HEK293 (cell line): Measurements from ENCODE around the gene WIPI1.

Experiments used
- CTCF ChIA-PET: fragments of 350-600 bp; formaldehyde crosslinking; extraction: SDS; loops from one replicate; lab custom pipeline; 2021; ENCODE audit warnings: antibody characterized with exemption; lab: Yijun Ruan, JAX
- POLR2A ChIA-PET: fragments of 300-600 bp; formaldehyde crosslinking; extraction: SDS; loops from one replicate; lab custom pipeline; 2020; ENCODE audit warnings: antibody characterized with exemption, inconsistent platforms; lab: Yijun Ruan, JAX
- H3K27ac ChIP-seq: fragments of 200-500 bp; sonication (Bioruptor generic); 2 replicates; pipeline ENCODE4 v1.5.1; 2014; ENCODE audit warnings: low read depth, low read length, control low read depth, inconsistent platforms; ENCODE audit errors: extremely low read depth
- H3K36me3 ChIP-seq, 2 experiments: fragments of 200-500 bp in 1 of 2; sonication (Bioruptor generic) in 1 of 2; 1 replicate in 1 of 2; 2 replicates in 1 of 2; pipeline ENCODE4 v1.5.1; 2014 to 2017; ENCODE audit warnings: inconsistent platforms in 2 of 2, low read length in 2 of 2; ENCODE audit not compliant: control insufficient read depth in 2 of 2, insufficient read depth in 1 of 2
- H3K4me1 ChIP-seq: fragments of 200-500 bp; sonication (Bioruptor generic); 2 replicates; pipeline ENCODE4 v1.5.1; 2014; ENCODE audit warnings: mild to moderate bottlenecking, low read length, inconsistent platforms; ENCODE audit not compliant: control insufficient read depth, insufficient read depth
- H3K4me3 ChIP-seq: 2 replicates; pipeline ENCODE4 v1.5.1; 2011; ENCODE audit warnings: low read depth, mild to moderate bottlenecking, control low read depth, low read length, moderate library complexity
- H3K9me3 ChIP-seq: fragments of 200-500 bp; sonication (Bioruptor generic); 2 replicates; pipeline ENCODE4 v1.5.1; 2014; ENCODE audit warnings: low read depth, low read length, inconsistent platforms; ENCODE audit not compliant: control insufficient read depth, insufficient read depth
- IKZF3 ChIP-seq: fragments of 450-650 bp; IDR thresholded peaks from 2 replicates; pipeline ENCODE4 v1.5.0; 2018; ENCODE audit warnings: missing biosample characterization, mild to moderate bottlenecking, missing genetic modification characterization, moderate library complexity
- KLF1 ChIP-seq: fragments of 450-650 bp; formaldehyde crosslinking; IDR thresholded peaks from 2 replicates; pipeline ENCODE4 v1.5.1; 2016; ENCODE audit warnings: missing biosample characterization, missing genetic modification characterization
- KLF17 ChIP-seq: fragments of 450-650 bp; formaldehyde crosslinking; IDR thresholded peaks from 2 replicates; pipeline ENCODE4 v1.5.1; 2016; ENCODE audit warnings: missing biosample characterization, missing genetic modification characterization
- KLF9 ChIP-seq: fragments of 450-650 bp; formaldehyde crosslinking; IDR thresholded peaks from 2 replicates; pipeline ENCODE4 v1.5.1; 2016; ENCODE audit warnings: missing biosample characterization, missing genetic modification characterization, low read depth
- ZBTB10 ChIP-seq: fragments of 450-650 bp; formaldehyde crosslinking; IDR thresholded peaks from 2 replicates; pipeline ENCODE4 v1.5.1; 2016; ENCODE audit warnings: missing biosample characterization, missing genetic modification characterization
- ZBTB17 ChIP-seq: fragments of 450-650 bp; formaldehyde crosslinking; IDR thresholded peaks from 2 replicates; pipeline ENCODE4 v1.5.1; 2016; ENCODE audit warnings: missing biosample characterization, missing genetic modification characterization
- ZIC2 ChIP-seq: fragments of 450-650 bp; formaldehyde crosslinking; IDR thresholded peaks from 2 replicates; pipeline ENCODE4 v1.5.1; 2016; ENCODE audit warnings: missing biosample characterization, missing genetic modification characterization
- ZNF157 ChIP-seq: fragments of 450-650 bp; formaldehyde crosslinking; IDR thresholded peaks from 2 replicates; pipeline ENCODE4 v1.5.1; 2016; ENCODE audit warnings: missing biosample characterization, missing genetic modification characterization
- ZNF223 ChIP-seq: fragments of 450-650 bp; formaldehyde crosslinking; IDR thresholded peaks from 2 replicates; pipeline ENCODE4 v1.5.1; 2016; ENCODE audit warnings: missing biosample characterization, missing genetic modification characterization
- ZNF302 ChIP-seq: fragments of 450-650 bp; formaldehyde crosslinking; IDR thresholded peaks from 2 replicates; pipeline ENCODE4 v1.5.1; 2016; ENCODE audit warnings: missing biosample characterization, missing genetic modification characterization, low read depth
- ZNF335 ChIP-seq: fragments of 450-650 bp; formaldehyde crosslinking; conservative IDR thresholded peaks from 2 replicates; pipeline ENCODE4 v1.5.1; 2016; ENCODE audit warnings: missing biosample characterization, missing genetic modification characterization
- ZNF416 ChIP-seq: fragments of 450-650 bp; formaldehyde crosslinking; IDR thresholded peaks from 2 replicates; pipeline ENCODE4 v1.5.1; 2016; ENCODE audit warnings: missing biosample characterization, missing genetic modification characterization
- ZNF530 ChIP-seq: fragments of 450-650 bp; formaldehyde crosslinking; IDR thresholded peaks from 2 replicates; pipeline ENCODE4 v1.5.1; 2016; ENCODE audit warnings: low read depth, missing biosample characterization, missing genetic modification characterization
- ZNF660 ChIP-seq: fragments of 450-650 bp; IDR thresholded peaks from 2 replicates; pipeline ENCODE4 v1.5.1; 2018; ENCODE audit warnings: missing biosample characterization, mild to moderate bottlenecking, missing genetic modification characterization
- ZNF677 ChIP-seq: fragments of 450-650 bp; IDR thresholded peaks from 2 replicates; pipeline ENCODE4 v1.5.0; 2018; ENCODE audit warnings: missing biosample characterization, mild to moderate bottlenecking, missing genetic modification characterization, moderate library complexity
- ZNF692 ChIP-seq: fragments of 450-650 bp; formaldehyde crosslinking; IDR thresholded peaks from 2 replicates; pipeline ENCODE4 v1.5.1; 2016; ENCODE audit warnings: missing biosample characterization, missing genetic modification characterization
- TF ChIP-seq, protein P1 (sequence below): fragments of 450-650 bp; formaldehyde crosslinking; IDR thresholded peaks from 2 replicates; pipeline ENCODE4 v1.5.1; 2016; ENCODE audit warnings: missing biosample characterization, missing genetic modification characterization, borderline replicate concordance

WIPI1 gene

DNA sequence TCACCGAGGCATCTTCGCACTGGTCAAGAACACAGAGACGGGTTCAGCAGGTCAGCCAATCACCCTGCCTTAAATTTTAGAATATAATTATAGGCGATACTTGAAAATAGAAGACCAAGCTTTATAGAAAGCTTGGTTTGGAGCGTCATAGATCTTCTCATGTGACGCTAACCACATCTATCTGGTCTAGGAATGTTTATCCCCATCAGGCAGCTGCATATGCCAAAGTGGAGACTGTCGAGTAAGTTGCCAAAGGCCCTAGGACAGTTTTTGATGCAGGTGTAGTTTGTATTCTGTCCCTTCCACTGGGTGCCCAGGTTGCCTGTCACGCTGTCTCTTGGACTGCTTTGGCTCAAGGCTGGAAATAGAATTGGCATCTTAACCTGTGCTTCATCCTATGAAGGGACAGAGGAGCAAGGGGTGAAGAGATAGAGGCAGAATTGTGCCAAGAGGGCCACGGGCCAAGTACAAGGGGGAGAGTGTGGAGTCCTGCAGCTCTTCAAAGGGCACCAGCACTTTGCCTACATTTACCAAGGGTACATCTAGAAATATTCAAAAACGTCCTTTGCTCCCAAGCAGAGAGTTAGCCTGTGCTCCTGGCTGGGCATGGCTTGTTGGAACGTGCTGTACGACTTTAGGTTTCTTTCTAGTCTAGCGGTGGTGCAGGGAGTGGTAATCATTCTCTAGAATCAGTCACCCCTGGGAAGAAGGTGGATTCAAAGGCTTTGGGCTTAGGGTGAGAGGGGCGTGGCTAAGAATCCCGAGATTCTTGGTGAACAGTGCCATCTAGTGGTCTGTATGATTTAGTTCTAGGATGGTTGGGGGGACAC, 5.3 kb upstream of the WIPI1 start (continued):
- TF ChIP-seq ZNF692 (tag by site-specific recombination) (no peak), ZIC2 (tag by site-specific recombination) (no peak), ZBTB10 (tag by site-specific recombination) (0 out of 2 replicates have a peak, but pooled peaks have one; percentile 39), ZNF335 (peak; percentile 64; the same call in 1 of the 2 replicates), KLF17 (tag by site-specific recombination) (0 out of 2 replicates have a peak, but pooled peaks have one; percentile 30), ZNF660 (tag by site-specific recombination) (peak; percentile 99), ZBTB17 (tag by site-specific recombination) (peak; percentile 84), ZNF223 (tag by site-specific recombination) (0 out of 2 replicates have a peak, but pooled peaks have one; percentile 27), KLF1 (0 out of 2 replicates have a peak, but pooled peaks have one; percentile 40), IKZF3 (tag by site-specific recombination) (peak; percentile 63; the same call in 1 of the 2 replicates), KLF9 (peak; percentile 97), ZNF302 (tag by site-specific recombination) (no peak)

DNA sequence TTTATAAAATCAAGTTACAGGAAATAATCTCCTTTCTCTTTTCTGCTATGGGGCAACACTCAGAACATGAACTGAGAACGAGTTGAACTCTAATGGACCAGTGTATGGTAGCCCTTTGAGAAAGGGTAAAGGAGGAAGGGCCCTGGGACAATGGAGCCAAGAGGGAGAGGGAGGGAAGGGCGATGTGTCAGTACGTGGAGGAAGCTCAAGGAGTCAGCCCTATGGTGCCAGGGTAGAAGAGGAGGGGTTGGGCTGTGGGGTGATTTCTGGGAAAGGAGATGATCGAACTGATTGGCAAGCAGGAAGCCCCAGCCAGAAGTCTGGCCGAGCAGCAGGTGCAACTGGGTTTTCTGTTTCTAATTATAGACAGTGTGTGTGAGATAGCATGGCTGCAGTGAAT, 4.3 kb upstream of the WIPI1 start:
- H3K4me1 ChIP-seq = peaks cover 5% of the 10 kb centered on the region
- no peak overlapping the region for H3K27ac ChIP-seq
- H3K4me3 ChIP-seq = no peak overlapping the region
- POLR2A ChIA-PET = no interaction called here
- TF ChIP-seq ZNF223 (tag by site-specific recombination) (no peak), ZNF157 (tag by site-specific recombination) (no peak), ZNF677 (no peak), ZNF416 (tag by site-specific recombination) (no peak), ZNF530 (tag by site-specific recombination) (no peak)
- TF ChIP-seq, protein P1, sequence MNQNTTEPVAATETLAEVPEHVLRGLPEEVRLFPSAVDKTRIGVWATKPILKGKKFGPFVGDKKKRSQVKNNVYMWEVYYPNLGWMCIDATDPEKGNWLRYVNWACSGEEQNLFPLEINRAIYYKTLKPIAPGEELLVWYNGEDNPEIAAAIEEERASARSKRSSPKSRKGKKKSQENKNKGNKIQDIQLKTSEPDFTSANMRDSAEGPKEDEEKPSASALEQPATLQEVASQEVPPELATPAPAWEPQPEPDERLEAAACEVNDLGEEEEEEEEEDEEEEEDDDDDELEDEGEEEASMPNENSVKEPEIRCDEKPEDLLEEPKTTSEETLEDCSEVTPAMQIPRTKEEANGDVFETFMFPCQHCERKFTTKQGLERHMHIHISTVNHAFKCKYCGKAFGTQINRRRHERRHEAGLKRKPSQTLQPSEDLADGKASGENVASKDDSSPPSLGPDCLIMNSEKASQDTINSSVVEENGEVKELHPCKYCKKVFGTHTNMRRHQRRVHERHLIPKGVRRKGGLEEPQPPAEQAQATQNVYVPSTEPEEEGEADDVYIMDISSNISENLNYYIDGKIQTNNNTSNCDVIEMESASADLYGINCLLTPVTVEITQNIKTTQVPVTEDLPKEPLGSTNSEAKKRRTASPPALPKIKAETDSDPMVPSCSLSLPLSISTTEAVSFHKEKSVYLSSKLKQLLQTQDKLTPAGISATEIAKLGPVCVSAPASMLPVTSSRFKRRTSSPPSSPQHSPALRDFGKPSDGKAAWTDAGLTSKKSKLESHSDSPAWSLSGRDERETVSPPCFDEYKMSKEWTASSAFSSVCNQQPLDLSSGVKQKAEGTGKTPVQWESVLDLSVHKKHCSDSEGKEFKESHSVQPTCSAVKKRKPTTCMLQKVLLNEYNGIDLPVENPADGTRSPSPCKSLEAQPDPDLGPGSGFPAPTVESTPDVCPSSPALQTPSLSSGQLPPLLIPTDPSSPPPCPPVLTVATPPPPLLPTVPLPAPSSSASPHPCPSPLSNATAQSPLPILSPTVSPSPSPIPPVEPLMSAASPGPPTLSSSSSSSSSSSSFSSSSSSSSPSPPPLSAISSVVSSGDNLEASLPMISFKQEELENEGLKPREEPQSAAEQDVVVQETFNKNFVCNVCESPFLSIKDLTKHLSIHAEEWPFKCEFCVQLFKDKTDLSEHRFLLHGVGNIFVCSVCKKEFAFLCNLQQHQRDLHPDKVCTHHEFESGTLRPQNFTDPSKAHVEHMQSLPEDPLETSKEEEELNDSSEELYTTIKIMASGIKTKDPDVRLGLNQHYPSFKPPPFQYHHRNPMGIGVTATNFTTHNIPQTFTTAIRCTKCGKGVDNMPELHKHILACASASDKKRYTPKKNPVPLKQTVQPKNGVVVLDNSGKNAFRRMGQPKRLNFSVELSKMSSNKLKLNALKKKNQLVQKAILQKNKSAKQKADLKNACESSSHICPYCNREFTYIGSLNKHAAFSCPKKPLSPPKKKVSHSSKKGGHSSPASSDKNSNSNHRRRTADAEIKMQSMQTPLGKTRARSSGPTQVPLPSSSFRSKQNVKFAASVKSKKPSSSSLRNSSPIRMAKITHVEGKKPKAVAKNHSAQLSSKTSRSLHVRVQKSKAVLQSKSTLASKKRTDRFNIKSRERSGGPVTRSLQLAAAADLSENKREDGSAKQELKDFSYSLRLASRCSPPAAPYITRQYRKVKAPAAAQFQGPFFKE (tag by site-specific recombination) = no peak
- H3K36me3 ChIP-seq = no peaks in the 10 kb centered on the region
- no peaks in the 10 kb centered on the region for H3K9me3 ChIP-seq
- CTCF ChIA-PET = interaction anchor here (0.6 to 5.1 kb wide), 13 partner anchors 21 to 497 kb away, joined by 3 to 35 read pairs (median 6); partner anchors contain the start of gene ARSG
